NCI-H446 (cell line): Measurements from ENCODE around the gene CDR2.

Source experiments
- DNase-seq, 2 experiments: peaks; one replicate each; lab custom pipeline; 2025; lab: John Stamatoyannopoulos, UW

Gene CDR2

GRCh38 chr16:22324787-22325597 lies 49.4 kb downstream of the CDR2 start:
- no peak for DNase-seq

GRCh38 chr16:22323959-22324786 lies 50.2 kb downstream of the CDR2 start:
- no peak for DNase-seq

GRCh38 chr16:22323173-22323958 lies 51.1 kb downstream of the CDR2 start:
- DNase-seq, result no peak

- no peak for DNase-seq
Observed at GRCh38 chr16:22322741-22323140, 51.7 kb downstream of the CDR2 start.

- DNase-seq, result no peak
Observed at GRCh38 chr16:22322021-22322471, 52.4 kb downstream of the CDR2 start.

GRCh38 chr16:22321340-22322001 lies 52.9 kb downstream of the CDR2 start:
- peak; percentile 3 to 53 for DNase-seq

GRCh38 chr16:22320572-22321339 lies 53.7 kb downstream of the CDR2 start:
- DNase-seq, result no peak

- no peak for DNase-seq
Observed at GRCh38 chr16:22318690-22319358, 55.6 kb downstream of the CDR2 start.

GRCh38 chr16:22317625-22318024 lies 56.8 kb downstream of the CDR2 start:
- no peak for DNase-seq

GRCh38 chr16:22317001-22317530 lies 57.4 kb downstream of the CDR2 start:
- no peak for DNase-seq

GRCh38 chr16:22316411-22316811 lies 58.0 kb downstream of the CDR2 start:
- no peak for DNase-seq

GRCh38 chr16:22315979-22316378 lies 58.4 kb downstream of the CDR2 start:
- DNase-seq, result no peak

- DNase-seq, result no peak
Observed at GRCh38 chr16:22314661-22315626, 59.5 kb downstream of the CDR2 start.

GRCh38 chr16:22313876-22314470 lies 60.4 kb downstream of the CDR2 start:
- DNase-seq, result no peak

- DNase-seq, result no peak
Observed at GRCh38 chr16:22312897-22313781, 61.3 kb downstream of the CDR2 start.

- DNase-seq, result no peak
Observed at GRCh38 chr16:22311520-22311919, 62.9 kb downstream of the CDR2 start.

GRCh38 chr16:22308824-22309520 lies 65.4 kb downstream of the CDR2 start:
- no peak for DNase-seq
